Activated CD8-positive, alpha-beta T cell treated with anti-CD3 and anti-CD28 coated beads for 36 hours (primary cell): ENCODE results near the gene SARNP. TPM values are rescaled to one million over a fixed set of nuclear protein-coding genes. Genes with fewer than 3 reads are reported as not detected.

Experiments used
- ATAC-seq: fragments of 200-7000 bp; cut with Tn5 transposase; one replicate; pipeline ENCODE4 v1.10.0; 2021; ENCODE audit warnings: mild to moderate bottlenecking, moderate library complexity
- CTCF ChIA-PET: fragments of 350-600 bp; sonication (Branson Sonifier 250); formaldehyde crosslinking; loops from one replicate; lab custom pipeline; 2021; ENCODE audit warnings: antibody characterized with exemption; lab: Charles Lee
- POLR2A ChIA-PET: fragments of 350-600 bp; sonication (Branson Sonifier 250); formaldehyde crosslinking; loops from one replicate; lab custom pipeline; 2021; ENCODE audit warnings: antibody characterized with exemption; lab: Charles Lee
- DNase-seq: peaks from one replicate; pipeline ENCODE4 v3.0.0-alpha.2; 2020
- H3K27ac Mint-ChIP-seq: one replicate; pipeline ENCODE4 v1.8.0; 2021; ENCODE audit warnings: mild to moderate bottlenecking, mixed read lengths
- H3K27me3 Mint-ChIP-seq: one replicate; pipeline ENCODE4 v1.8.0; 2021; ENCODE audit warnings: mixed read lengths
- H3K36me3 Mint-ChIP-seq: one replicate; pipeline ENCODE4 v1.8.0; 2021; ENCODE audit warnings: low read depth, mixed read lengths
- H3K4me1 Mint-ChIP-seq: one replicate; pipeline ENCODE4 v1.8.0; 2021; ENCODE audit warnings: low read depth, mixed read lengths
- H3K4me3 Mint-ChIP-seq: one replicate; pipeline ENCODE4 v1.8.0; 2021; ENCODE audit warnings: mild to moderate bottlenecking, moderate library complexity, mixed read lengths
- H3K9me3 Mint-ChIP-seq: one replicate; pipeline ENCODE4 v1.8.0; 2021; ENCODE audit warnings: mixed read lengths
- CTCF ChIP-seq: fragments of 200-600 bp; IDR thresholded peaks from one replicate; pipeline ENCODE4 v1.8.0; 2022; ENCODE audit warnings: antibody characterized with exemption, mild to moderate bottlenecking
- intact Hi-C: fragments of 100-400 bp; cut with micrococcal nuclease; formaldehyde crosslinking; loops from one replicate; pipeline ENCODE4 v1.10.0; 2022
- total RNA-seq, 2 experiments: library from RNA; stranded (reverse); gene quantifications; one replicate each; pipeline ENCODE4 v1.2.3, GENCODE V29; 2021

The SARNP gene
- total RNA-seq, 2 experiments from 2014 or later: 93.9 to 94.0 TPM

- no peak within 1 kb of the TSS for H3K27ac Mint-ChIP-seq
- ChIA-PET POLR2A (interaction anchor here (2.3 to 7.2 kb wide), 2 partner anchors 9 to 18 kb away, joined by 12 to 44 read pairs; partner anchors contain the start of gene CD63), CTCF (interaction anchor here (0.9 to 7.1 kb wide), 4 partner anchors 10 to 64 kb away, joined by 3 to 87 read pairs (median 5); no protein-coding TSS in a partner anchor)
- ATAC-seq (no peak), DNase-seq (no peak)
- H3K9me3 Mint-ChIP-seq: no peaks in the 10 kb centered on the region
- no peak within 1 kb of the TSS for H3K4me3 Mint-ChIP-seq
- peaks cover 5% of the 10 kb centered on the region for H3K36me3 Mint-ChIP-seq
- intact Hi-C loops: no loop called here
- TF ChIP-seq CTCF: no peak
- peaks cover 27% of the 10 kb centered on the region for H3K4me1 Mint-ChIP-seq
- peaks cover 3% of the 10 kb centered on the region for H3K27me3 Mint-ChIP-seq
These were observed 97.4 kb downstream of the SARNP start, which contains the start of gene RDH5 for GRCh38 chr12:55720071-55720564. Gene RDH5, plus strand, starts transcription at chr12:55720393. Its CDS starts 792 bp downstream, at chr12:55721185.

GRCh38 chr12:55719371-55719770, 98.2 kb downstream of the SARNP start:
- peaks cover 5% of the 10 kb centered on the region for H3K36me3 Mint-ChIP-seq
- DNase-seq: no peak
- peaks cover 3% of the 10 kb centered on the region for H3K27me3 Mint-ChIP-seq
- ATAC-seq: no peak
- no peak for TF ChIP-seq CTCF
- H3K4me1 Mint-ChIP-seq: peaks cover 24% of the 10 kb centered on the region
- no peaks in the 10 kb centered on the region for H3K9me3 Mint-ChIP-seq
- ChIA-PET CTCF (interaction anchor here (0.9 to 7.1 kb wide), 4 partner anchors 9 to 19 kb away, joined by 3 to 87 read pairs (median 12); partner anchors contain the start of gene CD63), POLR2A (interaction anchor here (1.0 to 7.2 kb wide), 3 partner anchors 10 to 385 kb away, joined by 3 to 44 read pairs (median 12); partner anchors contain the start of genes CD63 and PA2G4)
- intact Hi-C loops: no loop called here
- H3K4me3 Mint-ChIP-seq: no peak overlapping the region
- no peak overlapping the region for H3K27ac Mint-ChIP-seq

- ATAC-seq (no peak), DNase-seq (no peak)
- ChIA-PET CTCF (interaction anchor here (1.1 to 7.1 kb wide), 4 partner anchors 11 to 19 kb away, joined by 3 to 87 read pairs (median 32); partner anchors contain the start of gene CD63), POLR2A (interaction anchor here (1.0 to 7.2 kb wide), 2 partner anchors 10 to 386 kb away, joined by 3 to 44 read pairs; partner anchors contain the start of genes CD63 and PA2G4)
- Mint-ChIP-seq H3K36me3 (peaks cover 5% of the 10 kb centered on the region), H3K4me1 (peaks cover 24% of the 10 kb centered on the region), H3K4me3 (no peak overlapping the region), H3K27ac (peak overlapping the region; percentile 21), H3K27me3 (peaks cover 3% of the 10 kb centered on the region), H3K9me3 (no peaks in the 10 kb centered on the region)
- intact Hi-C loops: no loop called here
- no peak for TF ChIP-seq CTCF
These were observed 98.8 kb downstream of the SARNP start for GRCh38 chr12:55718624-55719275.

DNA sequence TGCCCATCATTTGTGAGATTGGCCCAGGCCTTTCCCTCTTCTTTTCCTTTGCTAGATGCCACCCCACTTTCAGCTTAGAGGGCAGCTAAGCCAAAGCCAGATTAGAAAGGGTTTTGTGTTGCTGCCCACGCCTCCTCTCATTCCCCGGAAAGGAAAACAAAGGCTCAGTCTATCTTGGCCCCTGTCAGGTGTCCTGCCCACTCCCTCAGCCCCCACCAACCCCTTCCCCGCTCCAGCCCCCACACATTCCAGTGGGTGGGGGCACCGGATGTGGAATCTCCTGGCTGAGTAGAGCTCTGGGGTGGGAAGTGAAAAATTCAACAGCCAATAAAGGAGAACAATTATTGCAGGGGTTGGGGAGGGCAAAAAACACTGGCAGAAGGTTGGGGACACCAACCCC, 99.5 kb downstream of the SARNP start:
- Mint-ChIP-seq H3K9me3 (no peaks in the 10 kb centered on the region), H3K27ac (no peak overlapping the region), H3K4me1 (peaks cover 24% of the 10 kb centered on the region), H3K4me3 (peak overlapping the region; percentile 94), H3K36me3 (peaks cover 5% of the 10 kb centered on the region), H3K27me3 (peaks cover 3% of the 10 kb centered on the region)
- no peak for ATAC-seq
- TF ChIP-seq CTCF: no peak
- intact Hi-C loops: no loop called here
- ChIA-PET POLR2A (interaction anchor here (1.0 to 7.2 kb wide), 4 partner anchors 11 to 25 kb away, joined by 3 to 44 read pairs (median 4); partner anchors contain the start of genes CD63 and GDF11), CTCF (interaction anchor here (0.8 to 4.3 kb wide), 6 partner anchors 12 to 79 kb away, joined by 3 to 44 read pairs (median 6); partner anchors contain the start of gene CD63)
- no peak for DNase-seq
